GM23248 (cell line): ENCODE data around the gene F10.

Experiments used
- EZH2 ChIP-seq: fragments of 200-600 bp; sonication (generic); IDR thresholded peaks from 2 replicates; pipeline ENCODE4 v1.6.1; 2018; ENCODE audit warnings: antibody characterized with exemption, mild to moderate bottlenecking; ENCODE audit not compliant: insufficient read depth, poor library complexity, severe bottlenecking
- EZH2phosphoT487 ChIP-seq: fragments of 200-600 bp; sonication (generic); IDR thresholded peaks from 2 replicates; pipeline ENCODE4 v1.6.1; 2018; ENCODE audit warnings: antibody characterized with exemption, moderate library complexity, mild to moderate bottlenecking, low read depth; ENCODE audit not compliant: insufficient read depth

GRCh38 chr13:113075711-113076110, 46.9 kb upstream of the F10 start:
- TF ChIP-seq EZH2 (no peak), EZH2phosphoT487 (no peak)
